HEK293 (cell line): ENCODE results near the gene HOXA6.

Experiments
- HIC1 ChIP-seq: fragments of 450-650 bp; formaldehyde crosslinking; IDR thresholded peaks from 2 replicates; pipeline ENCODE4 v1.5.1; 2016; ENCODE audit warnings: missing biosample characterization, missing genetic modification characterization
- KLF8 ChIP-seq: fragments of 450-650 bp; formaldehyde crosslinking; IDR thresholded peaks from 2 replicates; pipeline ENCODE4 v1.5.1; 2016; ENCODE audit warnings: missing biosample characterization, missing genetic modification characterization
- MYNN ChIP-seq: fragments of 450-650 bp; formaldehyde crosslinking; IDR thresholded peaks from 2 replicates; pipeline ENCODE4 v1.5.1; 2016; ENCODE audit warnings: missing biosample characterization, missing genetic modification characterization, borderline replicate concordance
- OSR2 ChIP-seq: fragments of 450-650 bp; formaldehyde crosslinking; IDR thresholded peaks from 2 replicates; pipeline ENCODE4 v1.5.1; 2016; ENCODE audit warnings: missing biosample characterization, missing genetic modification characterization
- PRDM4 ChIP-seq: fragments of 450-650 bp; formaldehyde crosslinking; IDR thresholded peaks from 2 replicates; pipeline ENCODE4 v1.5.1; 2017; ENCODE audit warnings: missing biosample characterization, missing genetic modification characterization
- SP2 ChIP-seq: fragments of 450-650 bp; formaldehyde crosslinking; IDR thresholded peaks from 2 replicates; pipeline ENCODE4 v1.5.1; 2016; ENCODE audit warnings: missing biosample characterization, missing genetic modification characterization
- TCF7L2 ChIP-seq: IDR thresholded peaks from 2 replicates; pipeline ENCODE4 v1.6.1; 2011; ENCODE audit warnings: low read depth, mild to moderate bottlenecking, inconsistent platforms, low read length, moderate library complexity, borderline replicate concordance
- ZBTB17 ChIP-seq: fragments of 450-650 bp; formaldehyde crosslinking; IDR thresholded peaks from 2 replicates; pipeline ENCODE4 v1.5.1; 2016; ENCODE audit warnings: missing biosample characterization, missing genetic modification characterization
- ZBTB44 ChIP-seq: fragments of 450-650 bp; IDR thresholded peaks from 2 replicates; pipeline ENCODE4 v1.5.1; 2018; ENCODE audit warnings: missing biosample characterization, mild to moderate bottlenecking, missing genetic modification characterization
- ZEB2 ChIP-seq: fragments of 450-650 bp; formaldehyde crosslinking; IDR thresholded peaks from 2 replicates; pipeline ENCODE4 v1.5.1; 2016; ENCODE audit warnings: missing biosample characterization, missing genetic modification characterization
- ZIC2 ChIP-seq: fragments of 450-650 bp; formaldehyde crosslinking; IDR thresholded peaks from 2 replicates; pipeline ENCODE4 v1.5.1; 2016; ENCODE audit warnings: missing biosample characterization, missing genetic modification characterization
- ZNF138 ChIP-seq: fragments of 450-650 bp; formaldehyde crosslinking; IDR thresholded peaks from 2 replicates; pipeline ENCODE4 v1.5.1; 2016; ENCODE audit warnings: missing biosample characterization, missing genetic modification characterization, borderline replicate concordance
- ZNF140 ChIP-seq: fragments of 450-650 bp; formaldehyde crosslinking; IDR thresholded peaks from 2 replicates; pipeline ENCODE4 v1.5.1; 2016; ENCODE audit warnings: missing biosample characterization, missing genetic modification characterization
- ZNF169 ChIP-seq: fragments of 450-650 bp; formaldehyde crosslinking; IDR thresholded peaks from 2 replicates; pipeline ENCODE4 v1.5.1; 2016; ENCODE audit warnings: missing biosample characterization, missing genetic modification characterization
- ZNF24 ChIP-seq: fragments of 450-650 bp; formaldehyde crosslinking; IDR thresholded peaks from 2 replicates; pipeline ENCODE4 v1.5.1; 2016; ENCODE audit warnings: missing biosample characterization, missing genetic modification characterization
- ZNF335 ChIP-seq: fragments of 450-650 bp; formaldehyde crosslinking; conservative IDR thresholded peaks from 2 replicates; pipeline ENCODE4 v1.5.1; 2016; ENCODE audit warnings: missing biosample characterization, missing genetic modification characterization
- ZNF398 ChIP-seq: fragments of 450-650 bp; formaldehyde crosslinking; IDR thresholded peaks from 2 replicates; pipeline ENCODE4 v1.5.1; 2017; ENCODE audit warnings: missing biosample characterization, missing genetic modification characterization
- ZNF610 ChIP-seq: fragments of 450-650 bp; formaldehyde crosslinking; IDR thresholded peaks from 2 replicates; pipeline ENCODE4 v1.5.1; 2016; ENCODE audit warnings: missing biosample characterization, missing genetic modification characterization, borderline replicate concordance
- ZNF624 ChIP-seq: fragments of 450-650 bp; formaldehyde crosslinking; IDR thresholded peaks from 2 replicates; pipeline ENCODE4 v1.5.1; 2017; ENCODE audit warnings: missing biosample characterization, missing genetic modification characterization
- ZNF785 ChIP-seq: fragments of 450-650 bp; formaldehyde crosslinking; IDR thresholded peaks from 2 replicates; pipeline ENCODE4 v1.5.1; 2016; ENCODE audit warnings: missing biosample characterization, missing genetic modification characterization
- TF ChIP-seq, protein P1 (sequence below): fragments of 450-650 bp; formaldehyde crosslinking; IDR thresholded peaks from 2 replicates; pipeline ENCODE4 v1.5.1; 2017; ENCODE audit warnings: missing biosample characterization, mild to moderate bottlenecking, missing genetic modification characterization, moderate library complexity
- TF ChIP-seq, protein P2 (sequence below): fragments of 450-650 bp; formaldehyde crosslinking; IDR thresholded peaks from 2 replicates; pipeline ENCODE4 v1.5.1; 2016; ENCODE audit warnings: missing biosample characterization, missing genetic modification characterization, borderline replicate concordance
- TF ChIP-seq, protein P3 (sequence below): fragments of 450-650 bp; formaldehyde crosslinking; IDR thresholded peaks from 2 replicates; pipeline ENCODE4 v1.5.1; 2016; ENCODE audit warnings: missing biosample characterization, missing genetic modification characterization

Gene HOXA6

DNA sequence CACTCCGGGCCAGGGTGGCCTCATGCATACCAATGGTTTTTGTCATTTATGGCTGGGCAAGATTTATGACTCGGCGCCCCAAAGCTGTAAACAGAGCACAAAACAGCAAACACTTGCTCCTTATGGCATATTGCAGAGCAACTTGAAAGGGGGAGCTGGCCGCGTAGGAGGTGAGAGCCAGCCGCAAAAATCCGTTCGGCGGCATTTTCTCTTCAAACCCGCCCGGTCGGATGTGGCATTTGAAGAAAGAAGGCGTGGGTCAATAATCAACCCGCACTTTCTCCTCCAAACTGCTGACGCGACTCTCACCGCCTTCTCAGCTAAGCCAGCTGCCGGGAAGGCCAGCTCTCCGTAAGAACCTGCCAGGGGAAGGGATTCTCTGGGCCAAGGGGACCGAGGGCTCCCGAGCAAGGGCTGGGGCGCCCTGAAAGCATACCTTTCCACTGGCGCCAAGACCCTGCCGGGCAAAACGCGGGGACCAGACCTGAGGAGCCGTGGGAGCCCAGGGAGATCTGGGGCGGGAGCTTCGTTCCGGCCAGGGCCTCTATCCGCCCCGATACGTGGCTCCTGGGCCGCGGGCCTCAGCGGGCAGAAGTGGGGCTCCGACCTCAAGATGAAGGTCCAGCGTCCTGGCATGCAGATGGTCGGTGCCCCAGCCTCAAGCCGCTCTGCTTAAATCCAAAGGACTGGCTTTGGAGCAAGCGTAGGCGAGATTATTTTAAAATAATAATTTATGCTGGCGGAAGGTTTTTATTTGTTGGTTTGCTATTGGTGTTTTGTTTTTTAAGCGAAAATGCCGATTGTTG lies 32.1 kb downstream of the HOXA6 start (continued):
- TF ChIP-seq HIC1 (tag by site-specific recombination), result 0 out of 2 replicates have a peak, but pooled peaks have one; percentile 33
- TF ChIP-seq ZNF610, result no peak
- peak; percentile 85 for TF ChIP-seq OSR2 (tag by site-specific recombination)
- TF ChIP-seq ZNF398 (tag by site-specific recombination), result peak; percentile 58
- no peak for TF ChIP-seq ZNF785 (tag by site-specific recombination)
- TF ChIP-seq MYNN (tag by site-specific recombination), result no peak
- TF ChIP-seq ZBTB44 (tag by site-specific recombination), result peak; percentile 75; the same call in 1 of the 2 replicates
- TF ChIP-seq ZNF624 (tag by site-specific recombination), result no peak
- TF ChIP-seq, protein P1, sequence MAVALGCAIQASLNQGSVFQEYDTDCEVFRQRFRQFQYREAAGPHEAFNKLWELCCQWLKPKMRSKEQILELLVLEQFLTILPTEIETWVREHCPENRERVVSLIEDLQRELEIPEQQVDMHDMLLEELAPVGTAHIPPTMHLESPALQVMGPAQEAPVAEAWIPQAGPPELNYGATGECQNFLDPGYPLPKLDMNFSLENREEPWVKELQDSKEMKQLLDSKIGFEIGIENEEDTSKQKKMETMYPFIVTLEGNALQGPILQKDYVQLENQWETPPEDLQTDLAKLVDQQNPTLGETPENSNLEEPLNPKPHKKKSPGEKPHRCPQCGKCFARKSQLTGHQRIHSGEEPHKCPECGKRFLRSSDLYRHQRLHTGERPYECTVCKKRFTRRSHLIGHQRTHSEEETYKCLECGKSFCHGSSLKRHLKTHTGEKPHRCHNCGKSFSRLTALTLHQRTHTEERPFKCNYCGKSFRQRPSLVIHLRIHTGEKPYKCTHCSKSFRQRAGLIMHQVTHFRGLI, result no peak; the same call in 1 of the 2 replicates
- TF ChIP-seq, protein P2, sequence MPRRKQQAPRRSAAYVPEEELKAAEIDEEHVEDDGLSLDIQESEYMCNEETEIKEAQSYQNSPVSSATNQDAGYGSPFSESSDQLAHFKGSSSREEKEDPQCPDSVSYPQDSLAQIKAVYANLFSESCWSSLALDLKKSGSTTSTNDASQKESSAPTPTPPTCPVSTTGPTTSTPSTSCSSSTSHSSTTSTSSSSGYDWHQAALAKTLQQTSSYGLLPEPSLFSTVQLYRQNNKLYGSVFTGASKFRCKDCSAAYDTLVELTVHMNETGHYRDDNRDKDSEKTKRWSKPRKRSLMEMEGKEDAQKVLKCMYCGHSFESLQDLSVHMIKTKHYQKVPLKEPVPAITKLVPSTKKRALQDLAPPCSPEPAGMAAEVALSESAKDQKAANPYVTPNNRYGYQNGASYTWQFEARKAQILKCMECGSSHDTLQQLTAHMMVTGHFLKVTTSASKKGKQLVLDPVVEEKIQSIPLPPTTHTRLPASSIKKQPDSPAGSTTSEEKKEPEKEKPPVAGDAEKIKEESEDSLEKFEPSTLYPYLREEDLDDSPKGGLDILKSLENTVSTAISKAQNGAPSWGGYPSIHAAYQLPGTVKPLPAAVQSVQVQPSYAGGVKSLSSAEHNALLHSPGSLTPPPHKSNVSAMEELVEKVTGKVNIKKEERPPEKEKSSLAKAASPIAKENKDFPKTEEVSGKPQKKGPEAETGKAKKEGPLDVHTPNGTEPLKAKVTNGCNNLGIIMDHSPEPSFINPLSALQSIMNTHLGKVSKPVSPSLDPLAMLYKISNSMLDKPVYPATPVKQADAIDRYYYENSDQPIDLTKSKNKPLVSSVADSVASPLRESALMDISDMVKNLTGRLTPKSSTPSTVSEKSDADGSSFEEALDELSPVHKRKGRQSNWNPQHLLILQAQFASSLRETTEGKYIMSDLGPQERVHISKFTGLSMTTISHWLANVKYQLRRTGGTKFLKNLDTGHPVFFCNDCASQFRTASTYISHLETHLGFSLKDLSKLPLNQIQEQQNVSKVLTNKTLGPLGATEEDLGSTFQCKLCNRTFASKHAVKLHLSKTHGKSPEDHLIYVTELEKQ (tag by site-specific recombination), result peak; percentile 81
- peak; percentile 33; the same call in 1 of the 2 replicates for TF ChIP-seq ZIC2 (tag by site-specific recombination)
- no peak for TF ChIP-seq ZNF169 (tag by site-specific recombination)
- TF ChIP-seq, protein P3, sequence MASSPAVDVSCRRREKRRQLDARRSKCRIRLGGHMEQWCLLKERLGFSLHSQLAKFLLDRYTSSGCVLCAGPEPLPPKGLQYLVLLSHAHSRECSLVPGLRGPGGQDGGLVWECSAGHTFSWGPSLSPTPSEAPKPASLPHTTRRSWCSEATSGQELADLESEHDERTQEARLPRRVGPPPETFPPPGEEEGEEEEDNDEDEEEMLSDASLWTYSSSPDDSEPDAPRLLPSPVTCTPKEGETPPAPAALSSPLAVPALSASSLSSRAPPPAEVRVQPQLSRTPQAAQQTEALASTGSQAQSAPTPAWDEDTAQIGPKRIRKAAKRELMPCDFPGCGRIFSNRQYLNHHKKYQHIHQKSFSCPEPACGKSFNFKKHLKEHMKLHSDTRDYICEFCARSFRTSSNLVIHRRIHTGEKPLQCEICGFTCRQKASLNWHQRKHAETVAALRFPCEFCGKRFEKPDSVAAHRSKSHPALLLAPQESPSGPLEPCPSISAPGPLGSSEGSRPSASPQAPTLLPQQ (tag by site-specific recombination), result no peak
- TF ChIP-seq ZNF140, result no peak
- TF ChIP-seq ZEB2 (tag by site-specific recombination), result peak; percentile 80
- TF ChIP-seq ZNF335 (tag by site-specific recombination), result 0 out of 2 replicates have a peak, but pooled peaks have one; percentile 5
- no peak for TF ChIP-seq KLF8
- peak; percentile 68; the same call in 1 of the 2 replicates for TF ChIP-seq ZNF24 (tag by site-specific recombination)
- peak; percentile 42; the same call in 1 of the 2 replicates for TF ChIP-seq ZBTB17 (tag by site-specific recombination)
- TF ChIP-seq ZNF138, result no peak
- TF ChIP-seq SP2 (tag by site-specific recombination), result peak; percentile 57
- peak; percentile 93 for TF ChIP-seq TCF7L2
- TF ChIP-seq PRDM4 (tag by site-specific recombination), result peak; percentile 92
